G401 (cell line): Measurements from ENCODE around the gene AAMP. TPM values are rescaled to one million over a fixed set of nuclear protein-coding genes. Genes with fewer than 3 reads are reported as not detected.
A peak's percentile ranks its signal among the peaks of the same experiment; 100 is the strongest.

Experiments used
- DNase-seq: peaks from one replicate; pipeline ENCODE4 v3.0.0-alpha.2; 2015; ENCODE audit warnings: low spot score
- in situ Hi-C: cut with HindIII; loops from 2 replicates; pipeline ENCODE4 v1.10.0; 2016; ENCODE audit warnings: low sequenced_read_pairs, mixed read lengths
- total RNA-seq: library from RNA; depleted of rRNA; stranded (reverse); fragments of >200 nt; shearing (Covaris generic); gene quantifications from 2 replicates; pipeline ENCODE4 v1.2.3, GENCODE V29; 2014

Gene AAMP
- total RNA-seq, 1 experiment from 2014 or later, result 217 TPM

DNA sequence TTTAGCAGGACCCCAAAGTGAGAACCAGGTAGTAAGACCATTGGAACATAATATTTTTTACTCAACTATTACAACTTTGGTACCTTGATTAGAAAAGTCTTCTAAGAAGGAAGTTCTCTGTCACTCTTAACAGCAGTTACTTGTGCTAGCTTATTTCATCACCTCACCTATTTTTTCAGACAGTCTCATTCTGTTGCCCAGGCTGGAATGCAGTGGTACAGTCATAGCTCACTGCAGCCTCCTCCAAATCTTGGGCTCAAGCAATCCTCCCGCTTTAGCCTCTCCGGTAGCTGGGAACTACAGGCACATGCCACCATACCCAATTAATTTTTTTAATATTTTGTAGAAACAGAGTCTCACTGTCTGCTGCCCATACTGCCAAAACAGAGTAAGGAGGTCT, 34.9 kb downstream of the AAMP start:
- in situ Hi-C loops, result no loop called here
- no peak for DNase-seq

DNA sequence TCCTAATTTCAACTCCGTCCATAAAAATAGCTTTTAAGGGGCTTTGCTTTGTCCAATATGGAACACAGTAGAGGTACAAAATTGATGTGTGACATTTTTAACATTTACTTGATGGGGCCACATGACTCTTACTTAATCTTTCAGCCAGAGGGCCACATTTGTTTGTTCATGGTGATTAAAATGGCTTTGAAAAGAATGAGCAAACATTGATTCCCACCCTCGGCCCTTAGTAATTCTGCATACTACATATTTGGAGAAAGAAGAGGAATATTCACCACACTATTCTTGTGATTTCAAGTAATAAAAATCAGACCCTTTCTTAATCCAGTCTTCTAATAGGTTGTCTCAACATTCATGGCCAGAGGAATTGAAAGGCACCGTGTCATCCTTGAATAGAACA, 35.4 kb downstream of the AAMP start:
- in situ Hi-C loops, result no loop called here
- DNase-seq, result no peak

- DNase-seq, result peak; percentile 59
- in situ Hi-C loops, result no loop called here
These were observed 36.4 kb downstream of the AAMP start for GRCh38 chr2:218233543-218233942.

DNA sequence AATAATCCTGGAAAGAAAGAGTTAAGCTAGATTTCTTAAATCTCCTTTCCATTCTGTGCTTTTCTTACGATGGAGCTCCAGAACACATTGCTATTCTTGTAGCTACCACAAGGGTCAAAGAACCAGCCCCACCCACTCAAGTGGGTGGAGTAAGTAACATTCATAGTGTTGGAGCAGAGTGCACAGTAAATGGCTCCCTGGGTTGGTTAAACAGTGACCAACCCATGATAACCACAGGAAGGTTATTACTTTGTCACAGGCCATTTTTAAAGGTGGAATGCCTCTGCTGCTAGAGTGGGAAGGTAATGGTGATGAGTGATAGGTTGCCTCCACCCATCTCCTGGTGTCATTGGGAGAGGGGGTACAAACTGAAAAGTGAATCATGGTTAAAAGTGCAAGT, 39.1 kb downstream of the AAMP start:
- in situ Hi-C loops, result no loop called here
- no peak for DNase-seq

GRCh38 chr2:218229851-218230250, 40.1 kb downstream of the AAMP start:
- in situ Hi-C loops, result no loop called here
- DNase-seq, result no peak

GRCh38 chr2:218229239-218229638, 40.7 kb downstream of the AAMP start:
- in situ Hi-C loops, result no loop called here
- DNase-seq, result no peak

- in situ Hi-C loops, result no loop called here
These were observed 41.4 kb downstream of the AAMP start for GRCh38 chr2:218228366-218229090.

GRCh38 chr2:218226903-218227302, 43.0 kb downstream of the AAMP start:
- DNase-seq, result no peak
- in situ Hi-C loops, result no loop called here

More at GRCh38 chr2:218228366-218229090, 41.4 kb downstream of the AAMP start:
- no peak for DNase-seq

GRCh38 chr2:218224186-218224585, 45.8 kb downstream of the AAMP start:
- no peak for DNase-seq
- in situ Hi-C loops, result no loop called here

DNA sequence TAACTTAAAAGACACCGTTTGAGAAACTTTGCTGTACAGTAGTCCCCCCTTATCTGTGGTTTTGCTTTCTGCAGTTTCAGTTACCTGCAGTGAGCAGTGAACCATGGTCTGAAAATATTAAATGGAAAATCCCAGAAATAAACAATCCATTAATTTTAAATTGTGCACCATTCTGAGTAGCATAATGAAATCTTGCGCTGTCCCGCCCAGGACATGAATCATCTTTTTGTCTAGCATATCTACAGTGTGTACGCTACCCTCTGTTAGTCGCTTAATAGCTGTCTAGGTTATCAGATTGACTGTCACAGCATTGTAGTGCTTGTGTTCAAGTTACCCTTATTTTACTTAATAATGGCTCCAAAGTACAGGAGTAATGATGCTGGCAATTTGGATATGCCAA, 46.9 kb downstream of the AAMP start:
- in situ Hi-C loops, result no loop called here
- no peak for DNase-seq

DNA sequence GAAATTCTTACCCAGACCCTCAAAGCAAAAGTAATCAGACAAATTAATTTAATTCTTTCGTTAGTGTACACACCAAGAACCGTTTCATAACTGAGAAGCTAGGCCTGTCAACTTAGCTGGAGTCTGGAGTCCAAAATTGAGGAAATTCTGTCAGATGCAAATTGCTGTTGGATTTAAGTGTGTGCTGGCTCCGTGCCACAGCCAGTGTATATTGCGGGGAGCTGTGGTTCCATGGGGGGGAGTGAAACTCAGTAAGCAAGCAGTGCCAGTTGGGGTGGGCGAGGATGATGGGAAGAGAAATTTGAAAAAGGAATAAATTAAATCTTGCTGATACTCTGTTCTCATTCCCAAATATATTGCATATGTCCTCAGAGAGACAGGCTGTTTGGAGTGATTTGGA, 48.9 kb downstream of the AAMP start:
- DNase-seq, result peak; percentile 27
- in situ Hi-C loops, result no loop called here

DNA sequence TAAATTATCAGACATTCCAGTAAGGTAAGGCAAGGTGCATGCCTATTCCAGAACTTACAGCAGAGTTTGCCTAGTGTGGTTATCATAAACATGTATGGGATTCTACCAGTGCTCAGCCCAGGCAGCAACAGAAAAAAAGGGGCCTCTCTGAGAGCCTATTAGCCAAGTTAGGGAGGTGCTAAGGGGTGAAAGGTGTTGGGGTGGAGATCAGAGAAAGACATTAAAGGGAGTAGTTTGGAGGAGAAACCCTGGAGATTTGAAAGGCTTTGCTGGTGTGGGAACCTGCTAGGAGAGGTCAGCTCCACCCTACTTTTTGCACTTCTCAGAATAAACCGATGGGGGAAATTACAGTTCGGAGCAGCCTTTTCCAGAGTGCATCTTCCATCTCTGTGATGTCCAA, 50.0 kb downstream of the AAMP start:
- in situ Hi-C loops, result no loop called here
- DNase-seq, result no peak

DNA sequence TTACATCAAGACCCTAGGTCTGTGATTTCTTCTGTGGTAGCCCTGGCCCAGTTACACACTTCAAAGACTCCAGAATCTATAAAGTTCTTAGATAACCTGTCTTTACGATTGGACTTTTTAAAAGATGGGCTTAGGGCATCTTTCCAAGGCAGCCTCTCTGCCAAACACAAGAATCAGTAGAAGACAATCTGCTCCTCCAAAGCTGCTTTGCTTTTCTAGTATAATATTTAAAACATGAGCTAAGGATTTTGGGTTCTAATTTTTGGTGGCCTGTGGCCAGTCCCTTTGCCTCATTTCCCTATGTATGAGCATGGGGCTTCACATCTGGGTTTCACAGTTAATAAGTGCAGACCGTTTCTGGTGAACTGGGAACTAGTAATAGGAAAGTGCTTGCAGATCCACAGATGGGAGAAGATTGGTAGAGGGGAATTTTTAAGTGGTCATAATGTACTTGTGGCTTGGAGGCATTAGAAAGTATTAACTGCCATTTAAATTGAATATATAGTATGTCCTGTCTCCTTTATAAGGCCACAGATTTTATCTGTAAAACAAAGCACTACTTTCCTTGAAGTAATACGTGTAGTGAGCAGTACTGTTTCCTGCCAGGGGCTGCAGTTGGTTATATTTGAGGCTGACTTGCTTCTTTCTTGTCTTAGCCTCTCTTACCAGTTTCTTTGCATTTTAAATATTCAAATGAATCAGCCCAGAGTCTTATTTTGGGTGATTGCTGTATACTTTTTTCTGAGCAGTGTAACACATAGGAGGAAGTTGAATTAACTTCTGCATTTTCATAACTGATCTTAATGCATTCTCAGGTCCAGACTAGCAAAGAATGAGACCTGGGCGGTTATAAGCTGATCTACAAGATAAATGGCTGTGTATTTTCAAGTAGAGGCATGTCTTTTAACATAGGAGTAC, 51.4 kb downstream of the AAMP start:
- no peak for DNase-seq
- in situ Hi-C loops, result no loop called here

DNA sequence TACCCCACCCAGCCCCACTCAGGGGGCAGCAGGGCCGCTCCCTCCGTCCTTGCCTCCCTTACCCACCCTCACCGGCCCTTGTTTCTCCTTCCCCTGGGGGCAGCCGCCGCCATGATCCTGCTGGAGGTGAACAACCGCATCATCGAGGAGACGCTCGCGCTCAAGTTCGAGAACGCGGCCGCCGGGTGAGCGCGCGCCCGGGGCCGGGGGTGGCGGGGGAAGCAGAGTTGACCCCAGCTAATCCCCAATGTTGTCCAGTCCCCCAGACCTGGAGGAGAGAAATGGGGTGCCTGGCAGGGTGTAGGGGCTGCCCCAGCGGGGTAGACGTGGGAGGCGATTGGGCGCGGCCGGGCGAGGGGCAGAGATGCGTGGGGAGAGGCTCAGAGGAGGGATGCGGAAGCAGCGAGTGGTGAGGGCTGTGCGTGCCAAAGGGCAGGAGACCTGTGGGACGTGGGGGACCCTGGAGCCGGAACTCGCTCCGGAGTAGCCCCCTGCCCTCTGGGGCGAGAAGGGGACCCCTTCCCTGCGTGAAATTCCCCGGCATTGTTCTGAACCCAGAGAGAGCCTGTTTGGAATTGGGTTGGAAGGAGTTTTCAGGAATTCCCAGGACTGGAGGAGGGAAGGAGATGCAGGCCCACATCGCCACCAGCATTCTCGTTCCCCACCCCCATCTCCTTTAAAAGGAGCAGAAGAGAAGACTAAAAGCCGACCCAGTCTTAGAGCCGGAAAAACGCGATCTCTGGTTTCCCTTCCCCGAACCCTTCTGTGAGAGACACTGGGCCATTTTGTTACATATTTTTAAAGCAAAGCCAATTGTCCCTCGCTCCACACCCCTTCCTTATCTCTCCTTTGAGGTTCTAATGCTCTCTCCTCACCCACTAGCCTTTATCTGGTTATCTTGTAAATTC, 52.3 kb downstream of the AAMP start:
- in situ Hi-C loops, result no loop called here
- peak; percentile 33 for DNase-seq

- peak; percentile 93 for DNase-seq
- in situ Hi-C loops, result no loop called here
These were observed 53.1 kb downstream of the AAMP start, which contains the start of gene ARPC2 for GRCh38 chr2:218216674-218217359. TSS of gene ARPC2 (plus strand) at chr2:218217189. CDS start at chr2:218217471, 282 bp downstream.

GRCh38 chr2:218216336-218216673, 53.6 kb downstream of the AAMP start:
- in situ Hi-C loops, result no loop called here

More at GRCh38 chr2:218216336-218216673, 53.6 kb downstream of the AAMP start:
- DNase-seq, result no peak
